Measurements from ENCODE around the gene LGALS7B.
"Not testable (repeated sequence)": the region's sequence is repeated elsewhere in the genome, so short reads cannot be mapped to it uniquely, and the experiment has no call there.

The LGALS7B gene

DNA sequence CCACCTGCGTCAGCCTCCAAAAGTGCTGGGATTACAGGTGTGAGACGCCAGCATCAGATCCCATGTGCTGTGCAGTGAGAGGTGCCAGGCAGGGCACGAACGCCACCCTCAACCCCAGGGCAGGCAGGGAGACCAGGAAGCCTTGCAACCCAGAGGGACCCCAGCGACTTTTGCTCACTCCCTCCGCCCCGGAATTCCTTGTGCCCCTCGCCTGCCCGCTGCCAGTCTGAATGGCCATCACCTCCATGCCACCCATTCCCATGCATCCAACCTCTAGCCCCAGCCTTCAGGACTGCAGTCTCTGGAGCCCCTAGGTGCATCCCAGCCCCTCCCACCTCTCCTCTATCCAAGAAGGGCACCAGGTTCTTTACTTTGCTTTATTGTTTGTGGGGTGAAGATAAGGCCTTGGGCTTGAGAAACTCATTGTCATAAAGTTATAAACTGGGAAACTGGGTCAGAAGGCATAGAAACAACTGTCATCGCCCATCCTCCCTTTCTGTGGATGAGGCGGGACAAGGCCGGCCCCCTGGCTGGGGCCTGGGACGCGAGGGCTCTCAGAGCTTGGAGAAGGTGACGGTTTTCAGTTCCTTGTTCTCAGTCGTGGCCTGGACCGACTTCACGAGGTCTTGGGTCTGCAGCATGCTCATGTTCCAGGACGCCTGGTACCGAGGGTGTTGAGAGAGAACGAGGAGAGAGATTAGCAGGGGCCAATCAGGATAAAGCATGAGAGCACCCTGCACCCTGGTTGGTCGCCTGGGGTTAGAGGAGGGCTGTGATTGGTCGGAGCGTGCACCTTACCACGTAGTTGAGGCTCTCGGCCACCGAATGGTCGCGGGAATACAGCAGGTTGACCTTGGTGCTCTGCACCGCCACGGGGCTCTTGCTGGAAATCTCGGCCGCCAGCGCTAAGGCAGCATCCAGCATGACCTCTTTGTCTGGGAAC is 26.3 kb downstream of the LGALS7B start:
- no peak for DNase-seq (ENCODE audit: low read depth)
- no peak overlapping the region for H3K4me3 ChIP-seq (replicated peaks; ENCODE audit: low read depth, low read length)
- TF ChIP-seq, protein P1, sequence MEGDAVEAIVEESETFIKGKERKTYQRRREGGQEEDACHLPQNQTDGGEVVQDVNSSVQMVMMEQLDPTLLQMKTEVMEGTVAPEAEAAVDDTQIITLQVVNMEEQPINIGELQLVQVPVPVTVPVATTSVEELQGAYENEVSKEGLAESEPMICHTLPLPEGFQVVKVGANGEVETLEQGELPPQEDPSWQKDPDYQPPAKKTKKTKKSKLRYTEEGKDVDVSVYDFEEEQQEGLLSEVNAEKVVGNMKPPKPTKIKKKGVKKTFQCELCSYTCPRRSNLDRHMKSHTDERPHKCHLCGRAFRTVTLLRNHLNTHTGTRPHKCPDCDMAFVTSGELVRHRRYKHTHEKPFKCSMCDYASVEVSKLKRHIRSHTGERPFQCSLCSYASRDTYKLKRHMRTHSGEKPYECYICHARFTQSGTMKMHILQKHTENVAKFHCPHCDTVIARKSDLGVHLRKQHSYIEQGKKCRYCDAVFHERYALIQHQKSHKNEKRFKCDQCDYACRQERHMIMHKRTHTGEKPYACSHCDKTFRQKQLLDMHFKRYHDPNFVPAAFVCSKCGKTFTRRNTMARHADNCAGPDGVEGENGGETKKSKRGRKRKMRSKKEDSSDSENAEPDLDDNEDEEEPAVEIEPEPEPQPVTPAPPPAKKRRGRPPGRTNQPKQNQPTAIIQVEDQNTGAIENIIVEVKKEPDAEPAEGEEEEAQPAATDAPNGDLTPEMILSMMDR (IDR thresholded peaks at IDR 0.05; ENCODE audit: low read length, missing control alignments), result no peak

DNA sequence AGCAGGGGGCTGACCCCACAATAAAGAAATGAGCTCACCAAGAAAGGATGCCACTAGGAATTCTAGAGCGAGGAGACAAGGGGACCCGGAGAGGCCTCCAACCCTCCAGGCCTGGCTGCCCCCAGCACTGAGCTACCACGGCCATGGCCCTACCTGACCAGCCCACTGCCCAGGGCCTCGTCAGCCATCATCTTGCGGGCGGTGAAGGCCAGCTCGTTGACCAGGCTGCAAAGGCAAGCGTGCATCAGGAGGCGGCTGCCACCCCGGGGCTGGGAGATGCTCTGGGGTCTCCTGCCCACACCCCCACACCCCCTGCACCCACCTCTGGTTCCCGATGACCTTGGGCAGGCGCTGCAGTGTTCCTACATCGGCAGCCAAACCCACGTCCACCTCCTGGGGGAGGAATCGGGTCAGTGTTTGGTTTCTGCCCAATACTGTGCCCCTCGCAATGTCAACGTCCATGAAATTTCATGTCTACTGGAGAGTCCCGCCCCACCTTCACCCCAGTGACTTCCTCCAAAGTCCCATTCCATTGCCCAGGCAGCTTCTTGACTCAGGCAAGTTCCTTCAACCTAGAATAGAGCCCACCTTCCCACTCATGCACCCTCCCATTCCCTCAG is 27.2 kb downstream of the LGALS7B start:
- no peak overlapping the region for H3K4me3 ChIP-seq (replicated peaks; ENCODE audit: low read depth, low read length)
- TF ChIP-seq, protein P1 (IDR thresholded peaks at IDR 0.05; ENCODE audit: low read length, missing control alignments), result no peak

DNA sequence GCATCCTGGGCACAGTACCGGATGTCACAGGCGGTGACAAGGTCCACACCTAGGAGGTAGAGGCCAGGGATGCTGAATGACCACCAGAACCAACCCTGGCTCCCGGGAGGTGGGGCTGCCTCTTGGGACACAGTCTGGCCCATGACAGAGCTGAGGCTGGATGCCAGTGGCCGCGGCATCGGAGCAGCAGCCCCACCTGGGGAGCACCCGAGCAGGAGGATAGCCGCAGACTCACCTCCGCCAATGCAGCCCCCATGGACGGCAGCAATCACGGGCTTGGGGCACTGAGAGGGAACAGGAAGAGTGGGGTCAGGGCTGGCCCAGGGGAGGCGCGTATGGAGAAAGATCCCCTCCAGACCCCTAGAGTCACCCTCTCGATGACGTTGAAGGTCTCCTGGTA is 28.1 kb downstream of the LGALS7B start:
- DNase-seq (ENCODE audit: low read depth), result no peak
- TF ChIP-seq, protein P1 (IDR thresholded peaks at IDR 0.05; ENCODE audit: low read length, missing control alignments), result no peak

More for the DNA sequence above, 27.2 kb downstream of the LGALS7B start:
- no peak for DNase-seq (ENCODE audit: low read depth)

DNA sequence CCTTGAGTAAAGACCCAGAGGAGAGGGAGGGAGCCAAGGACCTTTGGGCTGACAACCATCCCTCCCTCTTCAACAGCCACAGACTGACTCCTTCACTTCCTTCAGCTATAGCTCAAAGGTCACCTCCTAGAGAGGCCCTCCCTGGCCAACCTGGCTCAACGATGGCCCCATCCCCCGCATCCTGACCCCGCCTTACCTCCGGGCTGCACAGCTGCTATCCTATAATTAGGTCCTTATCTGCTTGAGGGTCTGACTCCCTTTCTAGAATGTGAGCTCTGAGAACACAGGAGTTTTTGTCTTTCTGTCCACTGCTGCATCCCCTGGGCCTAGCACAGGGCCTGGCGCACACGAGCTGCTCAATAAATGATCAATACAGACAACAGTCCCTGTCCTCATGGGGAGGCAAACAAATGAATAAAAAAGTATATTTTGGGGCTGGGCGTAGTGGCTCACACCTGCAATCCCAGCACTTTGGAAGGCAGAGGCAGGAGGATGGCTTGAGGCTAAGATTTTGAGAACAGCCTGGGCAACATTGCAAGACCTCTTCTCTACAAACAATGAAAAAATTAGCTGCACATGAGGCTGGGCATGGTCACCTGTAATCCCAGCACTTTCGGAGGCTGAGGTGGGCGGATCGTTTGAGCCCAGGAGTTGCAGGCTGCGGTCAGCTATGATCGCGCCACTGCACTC is 30.4 kb downstream of the LGALS7B start:
- DNase-seq (ENCODE audit: low read depth), result no peak
- H3K4me3 ChIP-seq (replicated peaks; ENCODE audit: low read depth, low read length), result no peak overlapping the region
- TF ChIP-seq, protein P1 (IDR thresholded peaks at IDR 0.05; ENCODE audit: low read length, missing control alignments), result no peak

More for the DNA sequence above, 28.1 kb downstream of the LGALS7B start:
- H3K4me3 ChIP-seq (replicated peaks; ENCODE audit: low read depth, low read length), result no peak overlapping the region

DNA sequence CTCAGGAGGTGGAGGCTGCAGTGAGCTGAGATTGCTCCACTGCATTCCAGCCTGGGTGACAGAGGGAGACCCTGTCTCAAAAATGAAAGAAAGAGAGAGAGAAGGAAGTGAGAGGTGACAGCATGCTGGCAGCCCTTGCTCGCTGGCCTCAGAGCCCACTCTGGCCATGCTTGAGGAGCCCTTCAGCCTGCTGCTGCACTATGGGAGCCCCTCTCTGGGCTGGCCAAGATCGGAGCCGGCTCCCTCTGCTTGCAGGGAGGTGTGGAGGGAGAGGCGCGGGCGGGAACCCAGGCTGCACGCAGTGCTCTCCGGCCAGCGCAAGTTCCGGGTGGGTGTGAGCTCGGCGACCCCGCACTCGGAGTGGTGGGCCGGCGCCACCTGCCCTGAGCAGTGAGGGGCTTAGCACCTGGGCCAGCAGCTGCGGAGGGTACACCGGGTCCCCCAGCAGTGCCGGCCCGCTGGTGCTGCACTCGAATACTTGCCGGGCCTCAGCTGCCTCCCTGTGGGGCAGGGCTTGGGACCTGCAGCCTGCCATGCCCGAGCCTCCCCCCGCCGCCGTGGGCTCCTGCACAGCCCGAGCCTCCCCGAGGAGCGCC is 32.3 kb downstream of the LGALS7B start:
- not testable (repeated sequence) for H3K4me3 ChIP-seq (replicated peaks; ENCODE audit: low read depth, low read length); DNase-seq (ENCODE audit: low read depth)

DNA sequence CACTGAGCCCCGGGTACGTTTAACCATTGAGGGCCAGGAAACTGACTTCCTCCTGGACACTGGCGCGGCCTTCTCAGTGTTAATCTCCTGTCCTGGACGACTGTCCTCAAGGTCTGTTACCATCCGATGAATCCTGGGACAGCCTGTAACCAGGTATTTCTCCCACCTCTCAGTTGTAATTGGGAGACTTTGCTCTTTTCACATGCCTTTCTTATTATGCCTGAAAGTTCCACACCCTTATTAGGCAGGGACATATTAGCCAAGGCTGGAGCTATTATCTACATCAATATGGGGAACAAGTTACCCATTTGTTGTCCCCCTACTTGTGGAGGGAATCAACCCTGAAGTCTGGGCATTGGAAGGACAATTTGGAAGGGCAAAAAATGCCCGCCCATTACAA is 36.9 kb downstream of the LGALS7B start:
- H3K4me3 ChIP-seq (replicated peaks; ENCODE audit: low read depth, low read length); DNase-seq (ENCODE audit: low read depth): not testable (repeated sequence)

DNA sequence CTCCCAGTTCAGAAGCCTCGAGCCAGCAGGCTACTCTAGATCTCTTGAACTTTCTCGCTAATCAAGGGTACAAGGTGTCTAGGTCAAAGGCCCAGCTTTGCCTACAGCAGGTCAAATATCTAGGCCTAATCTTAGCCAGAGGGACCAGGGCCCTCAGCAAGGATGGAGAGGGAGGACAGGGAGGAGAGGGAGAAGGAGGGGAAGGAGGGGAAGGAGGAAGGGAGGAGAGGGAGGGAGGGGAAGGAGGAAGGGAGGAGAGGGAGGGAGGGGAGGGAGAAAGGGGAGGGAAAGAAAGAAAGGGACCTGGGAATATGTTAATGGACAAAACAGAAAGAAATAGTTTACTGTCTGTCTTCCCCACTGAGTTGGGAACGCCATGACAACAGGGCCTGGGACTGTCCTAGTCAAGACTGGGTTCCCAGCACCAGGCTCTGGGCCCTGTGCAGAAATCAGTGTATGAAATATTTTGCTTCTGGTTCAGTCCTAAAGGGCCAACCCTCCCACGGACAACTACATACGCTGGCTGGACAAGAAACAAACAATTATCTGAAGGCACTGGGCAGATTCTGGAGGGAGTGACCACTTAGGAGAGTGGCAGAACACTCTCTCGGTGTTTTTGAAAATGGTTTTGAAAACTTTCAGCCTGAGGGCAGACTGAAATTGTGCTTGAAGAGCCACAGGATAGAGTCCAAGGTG is 38.0 kb downstream of the LGALS7B start:
- DNase-seq (ENCODE audit: low read depth), result no peak
- H3K4me3 ChIP-seq (replicated peaks; ENCODE audit: low read depth, low read length), result no peak overlapping the region
- TF ChIP-seq, protein P1 (IDR thresholded peaks at IDR 0.05; ENCODE audit: low read length, missing control alignments), result no peak

DNA sequence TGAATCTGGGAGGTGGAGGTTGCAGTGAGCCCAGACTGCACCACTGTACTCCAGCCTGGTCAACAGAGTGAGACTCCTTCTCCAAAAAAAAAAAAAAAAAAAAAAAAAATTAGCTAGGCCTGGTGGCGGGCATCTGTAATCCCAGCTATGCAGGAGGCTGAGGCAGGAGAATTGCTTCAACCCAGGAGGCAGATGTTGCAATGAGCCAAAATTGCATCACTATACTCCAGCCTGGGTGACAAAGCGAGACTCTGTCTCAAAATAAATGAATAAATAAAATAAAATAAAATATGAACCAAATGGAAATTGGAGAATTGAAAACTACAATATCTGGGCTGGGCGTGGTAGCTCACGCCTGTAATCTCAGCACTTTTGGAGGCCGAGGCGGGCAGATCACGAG is 40.2 kb downstream of the LGALS7B start:
- DNase-seq (ENCODE audit: low read depth), result peak; percentile 66
- H3K4me3 ChIP-seq (replicated peaks; ENCODE audit: low read depth, low read length), result not testable (repeated sequence)

Measured in fibroblast of pulmonary artery (primary cell).